ENCODE data around the gene PGGT1B. TPM values are rescaled to one million over a fixed set of nuclear protein-coding genes. Genes with fewer than 3 reads are reported as not detected.

Gene PGGT1B
- total RNA-seq, 3 donors from 2014 or later (not counting 1 experiment from before 2014, with no cell fraction given) = 39.5 to 60.1 (median 46.1) TPM

GRCh38 chr5:115296124-115297022 lies 33.7 kb upstream of the PGGT1B start, which contains the start of gene CCDC112:
Gene CCDC112, minus strand, starts transcription at chr5:115296654. Its CDS starts 111 bp downstream, at chr5:115296543.
- DNase-seq (peak; percentile 45 to 86), ATAC-seq (peak; percentile 76 to 80 (median 78))
- Mint-ChIP-seq H3K9me3 (peaks cover 3 to 5% of the 10 kb centered on the region in 2 donors), H3K4me1 (peaks cover 12 to 22% of the 10 kb centered on the region in 2 donors), H3K36me3 (peaks cover 8% of the 10 kb centered on the region), H3K27me3 (ENCODE audit: low read depth in 2 of 2) (peaks cover 11 to 16% of the 10 kb centered on the region in 2 donors), H3K4me3 (peak within 1 kb of the TSS; percentile 78), H3K27ac (peak within 1 kb of the TSS in 1 of 2 donors; percentile 40)
- H3K4me1 ChIP-seq (ENCODE audit: control insufficient read depth, insufficient read depth, low read length) = peaks cover 6% of the 10 kb centered on the region
- H3K36me3 ChIP-seq (ENCODE audit: control insufficient read depth, insufficient read depth, low read length) = no peaks in the 10 kb centered on the region
- intact Hi-C loops (cut with micrococcal nuclease) = no loop called here
- H3K9me3 ChIP-seq (ENCODE audit: control insufficient read depth, insufficient read depth, low read length) = no peaks in the 10 kb centered on the region
- no peaks in the 10 kb centered on the region for H3K27me3 ChIP-seq (ENCODE audit: control insufficient read depth, insufficient read depth, low read length)
- H3K4me3 ChIP-seq (ENCODE audit: low read length) = peak within 1 kb of the TSS; percentile 41
- no peak within 1 kb of the TSS for H3K27ac ChIP-seq (ENCODE audit: low read length)
- under 1% methylated on average over 64 of the region's 86 CpGs for WGBS (ENCODE audit: insufficient coverage)
- no peak for TF ChIP-seq CTCF (IDR thresholded peaks at IDR 0.05)

- Mint-ChIP-seq H3K4me3 (peak overlapping the region; percentile 78), H3K27ac (peak overlapping the region in 1 of 2 donors; percentile 40), H3K4me1 (peaks cover 12 to 22% of the 10 kb centered on the region in 2 donors), H3K9me3 (peaks cover 3 to 5% of the 10 kb centered on the region in 2 donors), H3K27me3 (ENCODE audit: low read depth in 2 of 2) (peaks cover 10 to 14% of the 10 kb centered on the region in 2 donors), H3K36me3 (peaks cover 8% of the 10 kb centered on the region)
- ATAC-seq (peak in 1 of 3 donors; percentile 16), DNase-seq (no peak)
- intact Hi-C loops (cut with micrococcal nuclease) = no loop called here
- no peak for TF ChIP-seq CTCF (IDR thresholded peaks at IDR 0.05)
- WGBS (ENCODE audit: insufficient coverage) = 41% methylated on average over 11 of the region's 11 CpGs
- Histone ChIP-seq H3K36me3 (ENCODE audit: control insufficient read depth, insufficient read depth, low read length) (no peaks in the 10 kb centered on the region), H3K4me3 (ENCODE audit: low read length) (peak overlapping the region; percentile 41), H3K9me3 (ENCODE audit: control insufficient read depth, insufficient read depth, low read length) (no peaks in the 10 kb centered on the region), H3K27ac (ENCODE audit: low read length) (no peak overlapping the region), H3K4me1 (ENCODE audit: control insufficient read depth, insufficient read depth, low read length) (peaks cover 6% of the 10 kb centered on the region), H3K27me3 (ENCODE audit: control insufficient read depth, insufficient read depth, low read length) (no peaks in the 10 kb centered on the region)
These were observed 33.1 kb upstream of the PGGT1B start for GRCh38 chr5:115295777-115296123.

- Mint-ChIP-seq H3K27me3 (ENCODE audit: low read depth in 2 of 2) (peaks cover 6 to 13% of the 10 kb centered on the region in 2 donors), H3K4me1 (peaks cover 5 to 17% of the 10 kb centered on the region in 2 donors), H3K27ac (no peak overlapping the region), H3K4me3 (no peak overlapping the region), H3K9me3 (peaks cover 3 to 5% of the 10 kb centered on the region in 2 donors), H3K36me3 (peaks cover 8% of the 10 kb centered on the region)
- Histone ChIP-seq H3K27me3 (ENCODE audit: control insufficient read depth, insufficient read depth, low read length) (no peaks in the 10 kb centered on the region), H3K27ac (ENCODE audit: low read length) (no peak overlapping the region), H3K4me3 (ENCODE audit: low read length) (no peak overlapping the region), H3K4me1 (ENCODE audit: control insufficient read depth, insufficient read depth, low read length) (peaks cover 9% of the 10 kb centered on the region), H3K9me3 (ENCODE audit: control insufficient read depth, insufficient read depth, low read length) (no peaks in the 10 kb centered on the region), H3K36me3 (ENCODE audit: control insufficient read depth, insufficient read depth, low read length) (no peaks in the 10 kb centered on the region)
- no peak for TF ChIP-seq CTCF (IDR thresholded peaks at IDR 0.05)
- DNase-seq (no peak), ATAC-seq (no peak)
- intact Hi-C loops (cut with micrococcal nuclease) = no loop called here
These were observed 28.7 kb upstream of the PGGT1B start for GRCh38 chr5:115291397-115291796.

All from natural killer cell (primary cell).